H1 (cell line): ENCODE results near the gene THG1L. TPM values are rescaled to one million over a fixed set of nuclear protein-coding genes. Genes with fewer than 3 reads are reported as not detected.

Experiments used
- polyA plus RNA-seq, 7 experiments: library from polyadenylated mRNA; depleted of rRNA in 3 of 7; stranded (reverse) in 5 of 7; unstranded in 2 of 7; fragments of >200 nt in 5 of 7; fragments of 200-250 nt in 2 of 7; gene quantifications; 1 replicate in 5 of 7; 2 replicates in 1 of 7; 4 replicates in 1 of 7; pipeline versions ENCODE4 v1.2.1 to v1.2.3, GENCODE V29; 2011 to 2013; ENCODE audit warnings: missing spikeins in 2 of 7, mixed read lengths in 2 of 7
- small RNA-seq: library from polyadenylated mRNA; stranded (forward); fragments of <200 nt; extraction: miRNeasy Mini kit (QIAGEN cat#:217004); gene quantifications from one replicate; pipeline ENCODE3, GENCODE V24; 2013; ENCODE audit not compliant: insufficient read depth
- total RNA-seq: library from RNA; stranded (reverse); fragmentation: NEBNext Ultra II Directional; extraction: Animal tissue kit (Norgen Biotek cat#: 25700); gene quantifications from 2 replicates; pipeline ENCODE4 v1.2.1, GENCODE V29; 2021

THG1L gene
- total and polyA plus RNA-seq, 2 of the 8 experiments (the other 6 are each of a cell fraction or from before 2014, with no cell fraction given) = 8.1 to 12.4 TPM

Small RNA genes lying within 50 kb of the gene (small RNA-seq; reads per million reads assigned to genes)
- gene AC026407.1 = not detected

Other genes starting within 250 kb of the THG1L start
- gene ADAM19, start 155.6 kb upstream of the THG1L start, total RNA-seq = 21.4 and 22.7 TPM in 2 replicates
- 6.5 and 7.3 TPM in 2 replicates for gene ADAM19, start 155.6 kb upstream of the THG1L start, polyA plus RNA-seq (2011; rRNA removed)
- gene SOX30, start 79.0 kb upstream of the THG1L start, total RNA-seq = not detected in 2 replicates
- gene SOX30, start 79.0 kb upstream of the THG1L start, polyA plus RNA-seq (2011; rRNA removed) = 0.24 and 0.35 TPM in 2 replicates
- not detected in 2 replicates for gene C5orf52, start 59.9 kb upstream of the THG1L start, total RNA-seq
- not detected in 2 replicates for gene C5orf52, start 59.9 kb upstream of the THG1L start, polyA plus RNA-seq (2011; rRNA removed)
- 3.4 and 3.9 TPM in 2 replicates for gene LSM11, start 12.3 kb downstream of the THG1L start, total RNA-seq
- 1.3 and 1.8 TPM in 2 replicates for gene LSM11, start 12.3 kb downstream of the THG1L start, polyA plus RNA-seq (2011; rRNA removed)
- gene CLINT1, start 127.7 kb downstream of the THG1L start, total RNA-seq = 84.7 and 85.9 TPM in 2 replicates
- 121 and 140 TPM in 2 replicates for gene CLINT1, start 127.7 kb downstream of the THG1L start, polyA plus RNA-seq (2011; rRNA removed)